B cell (primary cell): ENCODE data around the gene MPZ. TPM values are rescaled to one million over a fixed set of nuclear protein-coding genes. Genes with fewer than 3 reads are reported as not detected.

Source experiments
- ATAC-seq: fragments of 200-7000 bp; cut with Tn5 transposase; one replicate; pipeline ENCODE4 v1.10.0; 2021; ENCODE audit warnings: low read depth, mild to moderate bottlenecking, moderate number of reproducible peaks, moderate library complexity
- CTCF ChIA-PET: fragments of 350-600 bp; sonication (Branson Sonifier 250); formaldehyde crosslinking; loops from one replicate; lab custom pipeline; 2021; ENCODE audit warnings: antibody characterized with exemption, inconsistent platforms; lab: Charles Lee
- POLR2A ChIA-PET: fragments of 350-600 bp; sonication (Branson Sonifier 250); formaldehyde crosslinking; loops from one replicate; lab custom pipeline; 2021; ENCODE audit warnings: antibody characterized with exemption; lab: Charles Lee
- DNase-seq: peaks from one replicate; pipeline ENCODE4 v3.0.0; 2013
- H2AFZ ChIP-seq: 2 replicates; pipeline ENCODE4 v1.6.1; 2012; ENCODE audit warnings: mild to moderate bottlenecking, low read depth, low read length; ENCODE audit not compliant: insufficient read depth, poor library complexity, severe bottlenecking
- H3K27ac ChIP-seq, 2 donors: 1 replicate in 1 of 2; 2 replicates in 1 of 2; pipeline ENCODE4 v1.5.1; 2012 to 2013; ENCODE audit warnings: low read length in 2 of 2, mild to moderate bottlenecking in 2 of 2, moderate library complexity in 1 of 2
- H3K27me3 ChIP-seq, 4 experiments: fragments of 200-600 bp in 1 of 4; sonication (generic) in 1 of 4; replicated peaks in 1 of 4; 1 replicate in 2 of 4; 2 replicates in 2 of 4; pipeline versions ENCODE4 v1.6.1 to v1.7.0; 2013 to 2016; ENCODE audit warnings: low read length in 3 of 4, mild to moderate bottlenecking in 2 of 4, mixed read lengths in 1 of 4, moderate library complexity in 1 of 4; ENCODE audit not compliant: insufficient read depth in 4 of 4, control insufficient read depth in 3 of 4; ENCODE audit errors: control extremely low read depth in 1 of 4
- H3K36me3 ChIP-seq, 2 experiments: replicated peaks in 1 of 2; 1 replicate in 1 of 2; 2 replicates in 1 of 2; pipeline versions ENCODE4 v1.6.1 to v1.7.1; 2013; ENCODE audit warnings: low read length in 1 of 2; ENCODE audit not compliant: insufficient read depth in 2 of 2, control insufficient read depth in 1 of 2; ENCODE audit errors: control extremely low read depth in 1 of 2, extremely low read depth in 1 of 2
- H3K4me1 ChIP-seq, 2 donors: fragments of 200-600 bp in 1 of 2; sonication (generic) in 1 of 2; 1 replicate in 1 of 2; 2 replicates in 1 of 2; pipeline versions ENCODE4 v1.5.1 to v1.6.1; 2013 to 2017; ENCODE audit warnings: low read length in 2 of 2; ENCODE audit not compliant: control insufficient read depth in 2 of 2, insufficient read depth in 2 of 2
- H3K4me2 ChIP-seq: replicated peaks from 2 replicates; pipeline ENCODE3; 2012; ENCODE audit warnings: mild to moderate bottlenecking, low read depth, low read length; ENCODE audit not compliant: poor library complexity, severe bottlenecking
- H3K4me3 ChIP-seq, 5 experiments: fragments of 200-600 bp in 1 of 5; sonication (generic) in 1 of 5; 1 replicate in 3 of 5; 2 replicates in 2 of 5; pipeline versions ENCODE4 v1.5.1 to v1.7.0; 2011 to 2016; ENCODE audit warnings: low read length in 4 of 5, mild to moderate bottlenecking in 4 of 5, low read depth in 2 of 5, control low read depth in 1 of 5, moderate library complexity in 1 of 5; ENCODE audit not compliant: insufficient read depth in 1 of 5; ENCODE audit errors: control extremely low read depth in 1 of 5, extremely low read depth in 1 of 5
- H3K79me2 ChIP-seq: fragments of 200-600 bp; sonication (generic); one replicate; pipeline ENCODE4 v1.6.0; 2016; ENCODE audit warnings: low read length; ENCODE audit not compliant: control insufficient read depth, insufficient read depth
- H3K9ac ChIP-seq: fragments of 200-600 bp; sonication (generic); 2 replicates; pipeline ENCODE4 v1.6.1; 2017; ENCODE audit warnings: mild to moderate bottlenecking, low read length, moderate library complexity
- H3K9me3 ChIP-seq, 3 donors: one replicate each; pipeline versions ENCODE4 v1.6.1 to v1.7.1; 2013; ENCODE audit warnings: low read length in 2 of 3; ENCODE audit not compliant: control insufficient read depth in 2 of 3, insufficient read depth in 1 of 3; ENCODE audit errors: control extremely low read depth in 1 of 3
- H4K20me1 ChIP-seq: 2 replicates; pipeline ENCODE4 v1.6.0; 2012; ENCODE audit warnings: mild to moderate bottlenecking, low read length; ENCODE audit not compliant: insufficient read depth, control insufficient read depth, poor library complexity, severe bottlenecking
- H3K27ac Mint-ChIP-seq: one replicate; pipeline ENCODE4 v1.8.0; 2021; ENCODE audit warnings: mixed read lengths
- H3K27me3 Mint-ChIP-seq: one replicate; pipeline ENCODE4 v1.8.0; 2021; ENCODE audit warnings: mixed read lengths
- H3K4me1 Mint-ChIP-seq: one replicate; pipeline ENCODE4 v1.8.0; 2021; ENCODE audit warnings: mixed read lengths
- H3K4me3 Mint-ChIP-seq: one replicate; pipeline ENCODE4 v1.8.0; 2021; ENCODE audit warnings: mixed read lengths
- H3K9me3 Mint-ChIP-seq: one replicate; pipeline ENCODE4 v1.8.0; 2022; ENCODE audit warnings: mixed read lengths; ENCODE audit not compliant: insufficient read depth
- CTCF ChIP-seq: fragments of 200-600 bp; IDR thresholded peaks from one replicate; pipeline ENCODE4 v1.8.0; 2022; ENCODE audit warnings: antibody characterized with exemption, mild to moderate bottlenecking
- EZH2 ChIP-seq: IDR thresholded peaks from 2 replicates; pipeline ENCODE4 v1.6.1; 2012; ENCODE audit warnings: borderline replicate concordance, low read depth, mild to moderate bottlenecking, moderate library complexity, low read length; ENCODE audit not compliant: insufficient read depth, poor library complexity, severe bottlenecking
- WGBS: methylation state at CpG from one replicate; pipeline ENCODE4 v1.1.5; 2013; ENCODE audit warnings: missing lambda C conversion rate; ENCODE audit not compliant: insufficient coverage; 5-methylcytosine and 5-hydroxymethylcytosine counted together
- intact Hi-C: fragments of 100-400 bp; cut with micrococcal nuclease; formaldehyde crosslinking; loops from one replicate; pipeline ENCODE4 v1.10.0; 2022
- polyA plus RNA-seq: library from polyadenylated mRNA; depleted of rRNA; stranded (reverse); fragments of >200 nt; gene quantifications from 2 replicates; pipeline ENCODE4 v1.2.3, GENCODE V29; 2012
- total RNA-seq, 2 donors: library from RNA; stranded (reverse); fragments of 120-200 nt in 1 of 2; gene quantifications; 1 replicate in 1 of 2; 2 replicates in 1 of 2; pipeline versions ENCODE4 v1.2.3 to v1.2.4, GENCODE V29; 2013 to 2022

The MPZ gene
- total and polyA plus RNA-seq, 2 donors (not counting 1 experiment from before 2014, with no cell fraction given) = 4.3 to 12.9 TPM

- Mint-ChIP-seq H3K4me1 (no peaks in the 10 kb centered on the region), H3K4me3 (no peak overlapping the region), H3K9me3 (no peaks in the 10 kb centered on the region), H3K27ac (no peak overlapping the region), H3K27me3 (no peaks in the 10 kb centered on the region)
- no peaks in the 10 kb centered on the region for H3K36me3 ChIP-seq
- H2AFZ ChIP-seq = no peak overlapping the region
- DNase-seq (no peak), ATAC-seq (no peak)
- no peaks in the 10 kb centered on the region for H3K9me3 ChIP-seq
- intact Hi-C loops = loop anchor here (2.0 to 5.0 kb wide), 2 partner anchors 63 to 98 kb away; partner anchors contain the start of gene TOMM40L
- no peaks in the 10 kb centered on the region for H3K4me1 ChIP-seq
- WGBS = 100% methylated on average over 1 of the region's 1 CpG
- H3K79me2 ChIP-seq = no peaks in the 10 kb centered on the region
- H3K4me3 ChIP-seq = no peak overlapping the region
- no peaks in the 10 kb centered on the region for H4K20me1 ChIP-seq
- CTCF ChIA-PET = interaction anchor here (0.6 to 2.9 kb wide), 24 partner anchors 8 to 1196 kb away, joined by 3 to 34 read pairs (median 4); partner anchors contain the start of genes NDUFS2, PPOX, SDHC and TOMM40L
- POLR2A ChIA-PET = interaction anchor here (0.6 to 0.8 kb wide), 3 partner anchors 126 to 473 kb away, joined by 3 to 5 read pairs (median 4); no protein-coding TSS in a partner anchor
- H3K4me2 ChIP-seq = no peak overlapping the region
- H3K27ac ChIP-seq = no peak overlapping the region
- H3K9ac ChIP-seq = no peak overlapping the region
- TF ChIP-seq CTCF (no peak), EZH2 (no peak)
- H3K27me3 ChIP-seq = no peaks in the 10 kb centered on the region
Observed at GRCh38 chr1:161290779-161291178, 19.0 kb downstream of the MPZ start.

- Histone ChIP-seq H4K20me1 (no peaks in the 10 kb centered on the region), H2AFZ (no peak overlapping the region), H3K36me3 (no peaks in the 10 kb centered on the region), H3K27me3 (no peaks in the 10 kb centered on the region), H3K4me3 (no peak overlapping the region), H3K79me2 (no peaks in the 10 kb centered on the region), H3K9ac (no peak overlapping the region), H3K4me2 (no peak overlapping the region), H3K9me3 (no peaks in the 10 kb centered on the region), H3K27ac (no peak overlapping the region), H3K4me1 (no peaks in the 10 kb centered on the region)
- H3K9me3 Mint-ChIP-seq = no peaks in the 10 kb centered on the region
- WGBS = no CpG with 5 or more reads among the region's 3 CpGs
- TF ChIP-seq EZH2 (no peak), CTCF (no peak)
- peaks cover 6% of the 10 kb centered on the region for H3K27me3 Mint-ChIP-seq
- H3K27ac Mint-ChIP-seq = no peak overlapping the region
- POLR2A ChIA-PET = interaction anchor here (0.6 kb wide), 1 partner anchor 1149 kb away, joined by 3 read pairs; no protein-coding TSS in a partner anchor
- ATAC-seq (no peak), DNase-seq (no peak)
- CTCF ChIA-PET = interaction anchor here (0.7 to 1.0 kb wide), 4 partner anchors 13 to 95 kb away, joined by 3 to 4 read pairs (median 4); no protein-coding TSS in a partner anchor
- intact Hi-C loops = no loop called here
- no peak overlapping the region for H3K4me3 Mint-ChIP-seq
- peaks cover 7% of the 10 kb centered on the region for H3K4me1 Mint-ChIP-seq
Observed at GRCh38 chr1:161287482-161288054, 22.2 kb downstream of the MPZ start.
